ENCODE results near the gene MELTF.

GRCh38 chr3:196966526-196967401, 62.9 kb downstream of the MELTF start:
- TF ChIP-seq CTCF (IDR thresholded peaks at IDR 0.05): no peak
- no peak for TF ChIP-seq POLR2AphosphoS5 (IDR thresholded peaks at IDR 0.05)
